Measurements from ENCODE around the gene FBP2. TPM values are rescaled to one million over a fixed set of nuclear protein-coding genes. Genes with fewer than 3 reads are reported as not detected.
A peak's percentile ranks its signal among the peaks of the same experiment; 100 is the strongest.
"Not testable (repeated sequence)": the region's sequence is repeated elsewhere in the genome, so short reads cannot be mapped to it uniquely, and the experiment has no call there.

The FBP2 gene
- total RNA-seq, 2 donors from 2014 or later, result not detected

GRCh38 chr9:94568250-94568889 lies 25.3 kb downstream of the FBP2 start:
- Mint-ChIP-seq H3K27ac (no peak overlapping the region), H3K4me3 (no peak overlapping the region), H3K27me3 (ENCODE audit: low read depth) (peaks cover 18% of the 10 kb centered on the region), H3K36me3 (ENCODE audit: insufficient read depth in 2 of 2) (no peaks in the 10 kb centered on the region), H3K4me1 (ENCODE audit: low read depth) (no peaks in the 10 kb centered on the region), H3K9me3 (no peaks in the 10 kb centered on the region)
- ATAC-seq (replicated peaks in 1 of 2), result no peak
- DNase-seq, result no peak

- no peak for ATAC-seq (replicated peaks in 1 of 2)
- Mint-ChIP-seq H3K27ac (no peak overlapping the region), H3K27me3 (ENCODE audit: low read depth) (peaks cover 13% of the 10 kb centered on the region), H3K9me3 (no peaks in the 10 kb centered on the region), H3K4me1 (ENCODE audit: low read depth) (no peaks in the 10 kb centered on the region), H3K4me3 (no peak overlapping the region), H3K36me3 (ENCODE audit: insufficient read depth in 2 of 2) (no peaks in the 10 kb centered on the region)
- DNase-seq, result no peak
Measured at GRCh38 chr9:94567271-94567670, 26.4 kb downstream of the FBP2 start.

- Mint-ChIP-seq H3K27ac (no peak overlapping the region), H3K9me3 (no peaks in the 10 kb centered on the region), H3K27me3 (ENCODE audit: low read depth) (peaks cover 6% of the 10 kb centered on the region), H3K4me1 (ENCODE audit: low read depth) (no peaks in the 10 kb centered on the region), H3K36me3 (ENCODE audit: insufficient read depth in 2 of 2) (no peaks in the 10 kb centered on the region), H3K4me3 (no peak overlapping the region)
- DNase-seq (no peak), ATAC-seq (replicated peaks in 1 of 2) (no peak)
Measured at GRCh38 chr9:94566550-94566949, 27.1 kb downstream of the FBP2 start.

- not testable (repeated sequence) for ATAC-seq (replicated peaks in 1 of 2); H3K4me3 Mint-ChIP-seq; H3K36me3 Mint-ChIP-seq (ENCODE audit: insufficient read depth in 2 of 2); H3K27me3 Mint-ChIP-seq (ENCODE audit: low read depth); DNase-seq; H3K9me3 Mint-ChIP-seq; H3K4me1 Mint-ChIP-seq (ENCODE audit: low read depth); H3K27ac Mint-ChIP-seq
Measured at GRCh38 chr9:94564279-94564678, 29.3 kb downstream of the FBP2 start.

GRCh38 chr9:94563548-94563947 lies 30.1 kb downstream of the FBP2 start:
- no peaks in the 10 kb centered on the region for H3K9me3 Mint-ChIP-seq
- H3K4me3 Mint-ChIP-seq, result no peak overlapping the region
- no peak for ATAC-seq (replicated peaks in 1 of 2)
- no peaks in the 10 kb centered on the region for H3K4me1 Mint-ChIP-seq (ENCODE audit: low read depth)
- no peaks in the 10 kb centered on the region for H3K36me3 Mint-ChIP-seq (ENCODE audit: insufficient read depth in 2 of 2)
- H3K27me3 Mint-ChIP-seq (ENCODE audit: low read depth), result peaks cover 6% of the 10 kb centered on the region
- no peak overlapping the region for H3K27ac Mint-ChIP-seq
- DNase-seq, result no peak

- H3K9me3 Mint-ChIP-seq, result no peaks in the 10 kb centered on the region
Measured at GRCh38 chr9:94560237-94560636, 33.4 kb downstream of the FBP2 start.

GRCh38 chr9:94557376-94557775 lies 36.2 kb downstream of the FBP2 start:
- DNase-seq (no peak), ATAC-seq (replicated peaks in 1 of 2) (no peak)
- H3K4me3 Mint-ChIP-seq, result no peak overlapping the region
- no peaks in the 10 kb centered on the region for H3K36me3 Mint-ChIP-seq (ENCODE audit: insufficient read depth in 2 of 2)
- no peaks in the 10 kb centered on the region for H3K4me1 Mint-ChIP-seq (ENCODE audit: low read depth)
- no peaks in the 10 kb centered on the region for H3K9me3 Mint-ChIP-seq
- H3K27me3 Mint-ChIP-seq (ENCODE audit: low read depth), result no peaks in the 10 kb centered on the region
- no peak overlapping the region for H3K27ac Mint-ChIP-seq

More at GRCh38 chr9:94560237-94560636, 33.4 kb downstream of the FBP2 start:
- peaks cover 6% of the 10 kb centered on the region for H3K27me3 Mint-ChIP-seq (ENCODE audit: low read depth)
- no peaks in the 10 kb centered on the region for H3K36me3 Mint-ChIP-seq (ENCODE audit: insufficient read depth in 2 of 2)
- H3K4me1 Mint-ChIP-seq (ENCODE audit: low read depth), result no peaks in the 10 kb centered on the region
- no peak for DNase-seq
- no peak overlapping the region for H3K27ac Mint-ChIP-seq
- peak in 1 of 2 donors; percentile 51 for ATAC-seq (replicated peaks in 1 of 2)
- H3K4me3 Mint-ChIP-seq, result no peak overlapping the region

GRCh38 chr9:94554439-94555331 lies 38.9 kb downstream of the FBP2 start, which contains the start of gene PCAT7:
PCAT7 (plus strand) TSS chr9:94555083.
- DNase-seq (peak; percentile 43 to 52), ATAC-seq (replicated peaks in 1 of 2) (peak; percentile 90 to 91)
- no peaks in the 10 kb centered on the region for H3K4me1 Mint-ChIP-seq (ENCODE audit: low read depth)
- H3K27ac Mint-ChIP-seq, result no peak within 1 kb of the TSS
- no peak within 1 kb of the TSS for H3K4me3 Mint-ChIP-seq
- no peaks in the 10 kb centered on the region for H3K27me3 Mint-ChIP-seq (ENCODE audit: low read depth)
- no peaks in the 10 kb centered on the region for H3K9me3 Mint-ChIP-seq
- no peaks in the 10 kb centered on the region for H3K36me3 Mint-ChIP-seq (ENCODE audit: insufficient read depth in 2 of 2)

GRCh38 chr9:94554078-94554438 lies 39.6 kb downstream of the FBP2 start:
- no peak overlapping the region for H3K27ac Mint-ChIP-seq
- H3K9me3 Mint-ChIP-seq, result no peaks in the 10 kb centered on the region
- peaks cover 6% of the 10 kb centered on the region for H3K27me3 Mint-ChIP-seq (ENCODE audit: low read depth)
- DNase-seq (no peak), ATAC-seq (replicated peaks in 1 of 2) (peak in 1 of 2 donors; percentile 15)
- no peaks in the 10 kb centered on the region for H3K4me1 Mint-ChIP-seq (ENCODE audit: low read depth)
- no peak overlapping the region for H3K4me3 Mint-ChIP-seq
- no peaks in the 10 kb centered on the region for H3K36me3 Mint-ChIP-seq (ENCODE audit: insufficient read depth in 2 of 2)

- no peak overlapping the region for H3K27ac Mint-ChIP-seq
- H3K9me3 Mint-ChIP-seq, result no peaks in the 10 kb centered on the region
- H3K27me3 Mint-ChIP-seq (ENCODE audit: low read depth), result peaks cover 13% of the 10 kb centered on the region
- no peak overlapping the region for H3K4me3 Mint-ChIP-seq
- ATAC-seq (replicated peaks in 1 of 2) (no peak), DNase-seq (no peak)
- no peaks in the 10 kb centered on the region for H3K36me3 Mint-ChIP-seq (ENCODE audit: insufficient read depth in 2 of 2)
- no peaks in the 10 kb centered on the region for H3K4me1 Mint-ChIP-seq (ENCODE audit: low read depth)
Measured at GRCh38 chr9:94553029-94553938, 40.3 kb downstream of the FBP2 start.

GRCh38 chr9:94545940-94546339 lies 47.7 kb downstream of the FBP2 start:
- no peak for ATAC-seq (replicated peaks in 1 of 2)
- no peaks in the 10 kb centered on the region for H3K36me3 Mint-ChIP-seq (ENCODE audit: insufficient read depth in 2 of 2)

GRCh38 chr9:94544335-94544734 lies 49.3 kb downstream of the FBP2 start:
- not testable (repeated sequence) for H3K9me3 Mint-ChIP-seq

More at GRCh38 chr9:94545940-94546339, 47.7 kb downstream of the FBP2 start:
- Mint-ChIP-seq H3K27ac (no peak overlapping the region), H3K4me1 (ENCODE audit: low read depth) (no peaks in the 10 kb centered on the region), H3K4me3 (no peak overlapping the region), H3K27me3 (ENCODE audit: low read depth) (peaks cover 31% of the 10 kb centered on the region), H3K9me3 (no peaks in the 10 kb centered on the region)
- DNase-seq, result no peak

GRCh38 chr9:94538908-94539307 lies 54.7 kb downstream of the FBP2 start:
- ATAC-seq (replicated peaks in 1 of 2) (no peak), DNase-seq (no peak)
- Mint-ChIP-seq H3K4me1 (ENCODE audit: low read depth) (no peaks in the 10 kb centered on the region), H3K27ac (no peak overlapping the region), H3K36me3 (ENCODE audit: insufficient read depth in 2 of 2) (no peaks in the 10 kb centered on the region), H3K9me3 (no peaks in the 10 kb centered on the region), H3K27me3 (ENCODE audit: low read depth) (peaks cover 15% of the 10 kb centered on the region), H3K4me3 (no peak overlapping the region)

More at GRCh38 chr9:94544335-94544734, 49.3 kb downstream of the FBP2 start:
- H3K4me3 Mint-ChIP-seq; H3K4me1 Mint-ChIP-seq (ENCODE audit: low read depth); H3K36me3 Mint-ChIP-seq (ENCODE audit: insufficient read depth in 2 of 2); DNase-seq; ATAC-seq (replicated peaks in 1 of 2); H3K27ac Mint-ChIP-seq: not testable (repeated sequence)
- peaks cover 33% of the 10 kb centered on the region for H3K27me3 Mint-ChIP-seq (ENCODE audit: low read depth)
